Middle frontal gyrus (tissue), 1 donor: Measurements from ENCODE around the gene KAT2B.
"Not testable (repeated sequence)": the region's sequence is repeated elsewhere in the genome, so short reads cannot be mapped to it uniquely, and the experiment has no call there.

Experiments
- DNase-seq: peaks from one replicate; pipeline ENCODE4 v3.0.0-alpha.2; 2015; ENCODE audit warnings: low spot score; ENCODE audit errors: extremely low spot score

KAT2B gene

GRCh38 chr3:20039765-20040547 is at the start of gene KAT2B:
Gene KAT2B (plus strand): TSS chr3:20040446. CDS start chr3:20040478, 32 bp downstream.
- peak; percentile 72 for DNase-seq

- no peak for DNase-seq
Observed at GRCh38 chr3:19994796-19995195, 45.5 kb upstream of the KAT2B start.

GRCh38 chr3:19997502-19997901 is 42.7 kb upstream of the KAT2B start:
- DNase-seq: no peak

- no peak for DNase-seq
Observed at GRCh38 chr3:20001932-20002331, 38.3 kb upstream of the KAT2B start.

GRCh38 chr3:20007960-20008359 is 32.3 kb upstream of the KAT2B start:
- no peak for DNase-seq

- DNase-seq: no peak
Observed at GRCh38 chr3:20008646-20009045, 31.6 kb upstream of the KAT2B start.

GRCh38 chr3:20012164-20012563 is 28.1 kb upstream of the KAT2B start, which contains the start of gene PP2D1:
Gene PP2D1 (minus strand): TSS chr3:20012264. CDS start chr3:20012072, 192 bp downstream.
- no peak for DNase-seq

GRCh38 chr3:20013396-20013795 is 26.9 kb upstream of the KAT2B start:
- DNase-seq: no peak

- DNase-seq: no peak
Observed at GRCh38 chr3:20015525-20015924, 24.7 kb upstream of the KAT2B start.

- not testable (repeated sequence) for DNase-seq
Observed at GRCh38 chr3:20016076-20016475, 24.2 kb upstream of the KAT2B start.

- DNase-seq: no peak
Observed at GRCh38 chr3:20022954-20023622, 17.2 kb upstream of the KAT2B start.

- no peak for DNase-seq
Observed at GRCh38 chr3:20023623-20024405, 16.4 kb upstream of the KAT2B start.

GRCh38 chr3:20027136-20027535 is 13.1 kb upstream of the KAT2B start:
- DNase-seq: no peak

GRCh38 chr3:20028905-20029331 is 11.3 kb upstream of the KAT2B start:
- no peak for DNase-seq

- not testable (repeated sequence) for DNase-seq
Observed at GRCh38 chr3:20031939-20032338, 8.3 kb upstream of the KAT2B start.

GRCh38 chr3:20035019-20035418 is 5.2 kb upstream of the KAT2B start:
- DNase-seq: no peak

- no peak for DNase-seq
Observed at GRCh38 chr3:20037255-20037996, 2.8 kb upstream of the KAT2B start.

GRCh38 chr3:20038699-20039465 is 1.4 kb upstream of the KAT2B start:
- DNase-seq: peak; percentile 6

- no peak for DNase-seq
Observed at GRCh38 chr3:20039466-20039764, 831 bp upstream of the KAT2B start.

- peak; percentile 60 for DNase-seq
Observed at GRCh38 chr3:20040548-20041196, 426 bp downstream of the KAT2B start.
